HG03196 (cell line): Measurements from ENCODE around the gene NTS.

Experiments used
- ATAC-seq: cut with Tn5 transposase; IDR thresholded peaks from one replicate; pipeline ENCODE4 v1.9.1; 2021; ENCODE audit not compliant: unreplicated experiment

NTS gene

GRCh38 chr12:85874031-85874461 lies at the start of gene NTS:
NTS (plus strand) TSS chr12:85874295; CDS start chr12:85874404, 109 bp downstream.
- ATAC-seq, result peak; percentile 89

GRCh38 chr12:85825746-85826145 lies 48.3 kb upstream of the NTS start:
- ATAC-seq, result no peak

- ATAC-seq, result no peak
Observed at GRCh38 chr12:85828576-85828975, 45.5 kb upstream of the NTS start.

- ATAC-seq, result no peak
Observed at GRCh38 chr12:85829391-85829790, 44.7 kb upstream of the NTS start.

- ATAC-seq, result no peak
Observed at GRCh38 chr12:85831327-85831990, 42.6 kb upstream of the NTS start.

- no peak for ATAC-seq
Observed at GRCh38 chr12:85833579-85833978, 40.5 kb upstream of the NTS start.

- no peak for ATAC-seq
Observed at GRCh38 chr12:85834378-85834777, 39.7 kb upstream of the NTS start.

- ATAC-seq, result no peak
Observed at GRCh38 chr12:85835426-85836196, 38.5 kb upstream of the NTS start.

GRCh38 chr12:85836197-85837090 lies 37.7 kb upstream of the NTS start, which contains the start of gene RASSF9:
RASSF9 (minus strand) TSS chr12:85836409; CDS start chr12:85836201, 208 bp downstream.
- ATAC-seq, result no peak

- no peak for ATAC-seq
Observed at GRCh38 chr12:85843606-85844310, 30.3 kb upstream of the NTS start.

- no peak for ATAC-seq
Observed at GRCh38 chr12:85849344-85849743, 24.8 kb upstream of the NTS start.

- ATAC-seq, result no peak
Observed at GRCh38 chr12:85855305-85855704, 18.8 kb upstream of the NTS start.

GRCh38 chr12:85856966-85857365 lies 17.1 kb upstream of the NTS start:
- no peak for ATAC-seq

- ATAC-seq, result no peak
Observed at GRCh38 chr12:85865890-85866289, 8.2 kb upstream of the NTS start.

GRCh38 chr12:85866986-85867776 lies 6.9 kb upstream of the NTS start:
- ATAC-seq, result peak; percentile 94

- ATAC-seq, result no peak
Observed at GRCh38 chr12:85872497-85873091, 1.5 kb upstream of the NTS start.

GRCh38 chr12:85877459-85877858 lies 3.4 kb downstream of the NTS start:
- ATAC-seq, result no peak

GRCh38 chr12:85883763-85884162 lies 9.7 kb downstream of the NTS start:
- no peak for ATAC-seq

- no peak for ATAC-seq
Observed at GRCh38 chr12:85894653-85895052, 20.6 kb downstream of the NTS start.
